ENCODE data around the gene TMA7. TPM values are rescaled to one million over a fixed set of nuclear protein-coding genes. Genes with fewer than 3 reads are reported as not detected.
A peak's percentile ranks its signal among the peaks of the same experiment; 100 is the strongest.

The TMA7 gene
- total RNA-seq, 4 donors from 2014 or later: 239 to 266 (median 255) TPM

DNA sequence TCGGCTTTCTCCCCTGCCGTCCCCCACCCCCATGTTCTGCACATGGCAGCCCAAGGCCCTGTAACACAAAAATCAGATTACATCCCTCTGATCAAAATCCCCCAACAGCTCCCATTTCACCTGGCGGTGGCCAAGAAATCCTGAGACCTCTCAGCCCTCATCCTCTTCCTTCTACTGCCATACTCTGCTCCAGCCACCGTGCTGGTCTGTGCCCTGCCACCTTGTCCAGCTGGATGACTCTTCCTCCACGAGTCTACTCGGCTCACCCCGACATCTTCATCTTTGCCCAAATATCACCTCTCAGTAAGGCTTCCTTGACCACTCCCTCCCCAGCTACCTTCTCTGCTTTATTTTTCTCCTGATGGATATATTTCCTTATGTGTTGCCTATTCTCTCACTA, 3.2 kb upstream of the TMA7 start:
- no peak for DNase-seq (ENCODE audit: low spot score)
- no peak for ATAC-seq (ENCODE audit: low FRiP score)

DNA sequence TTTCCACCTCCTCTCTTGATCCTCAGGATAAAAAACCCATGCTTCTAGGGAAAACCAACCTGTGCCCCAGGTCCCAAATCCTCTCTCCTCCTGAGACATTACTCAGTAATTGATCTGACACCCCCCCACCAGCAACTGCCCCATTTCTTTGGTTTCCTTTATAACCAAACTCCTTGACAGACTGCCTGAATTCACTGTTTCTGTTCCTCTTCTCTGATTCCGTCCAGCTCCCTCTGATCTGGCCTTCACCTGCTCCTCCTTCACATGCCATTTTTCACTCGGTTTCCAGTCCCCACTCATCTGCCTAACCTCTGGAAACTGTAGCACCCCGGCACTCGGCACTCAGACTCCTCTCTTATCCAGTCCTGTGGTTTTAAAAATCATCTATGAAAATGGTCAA, 2.2 kb upstream of the TMA7 start:
- ATAC-seq (ENCODE audit: low FRiP score): no peak

More for the DNA sequence above, 3.2 kb upstream of the TMA7 start:
- TF ChIP-seq, protein P1, sequence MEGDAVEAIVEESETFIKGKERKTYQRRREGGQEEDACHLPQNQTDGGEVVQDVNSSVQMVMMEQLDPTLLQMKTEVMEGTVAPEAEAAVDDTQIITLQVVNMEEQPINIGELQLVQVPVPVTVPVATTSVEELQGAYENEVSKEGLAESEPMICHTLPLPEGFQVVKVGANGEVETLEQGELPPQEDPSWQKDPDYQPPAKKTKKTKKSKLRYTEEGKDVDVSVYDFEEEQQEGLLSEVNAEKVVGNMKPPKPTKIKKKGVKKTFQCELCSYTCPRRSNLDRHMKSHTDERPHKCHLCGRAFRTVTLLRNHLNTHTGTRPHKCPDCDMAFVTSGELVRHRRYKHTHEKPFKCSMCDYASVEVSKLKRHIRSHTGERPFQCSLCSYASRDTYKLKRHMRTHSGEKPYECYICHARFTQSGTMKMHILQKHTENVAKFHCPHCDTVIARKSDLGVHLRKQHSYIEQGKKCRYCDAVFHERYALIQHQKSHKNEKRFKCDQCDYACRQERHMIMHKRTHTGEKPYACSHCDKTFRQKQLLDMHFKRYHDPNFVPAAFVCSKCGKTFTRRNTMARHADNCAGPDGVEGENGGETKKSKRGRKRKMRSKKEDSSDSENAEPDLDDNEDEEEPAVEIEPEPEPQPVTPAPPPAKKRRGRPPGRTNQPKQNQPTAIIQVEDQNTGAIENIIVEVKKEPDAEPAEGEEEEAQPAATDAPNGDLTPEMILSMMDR (IDR thresholded peaks at IDR 0.05): no peak

DNA sequence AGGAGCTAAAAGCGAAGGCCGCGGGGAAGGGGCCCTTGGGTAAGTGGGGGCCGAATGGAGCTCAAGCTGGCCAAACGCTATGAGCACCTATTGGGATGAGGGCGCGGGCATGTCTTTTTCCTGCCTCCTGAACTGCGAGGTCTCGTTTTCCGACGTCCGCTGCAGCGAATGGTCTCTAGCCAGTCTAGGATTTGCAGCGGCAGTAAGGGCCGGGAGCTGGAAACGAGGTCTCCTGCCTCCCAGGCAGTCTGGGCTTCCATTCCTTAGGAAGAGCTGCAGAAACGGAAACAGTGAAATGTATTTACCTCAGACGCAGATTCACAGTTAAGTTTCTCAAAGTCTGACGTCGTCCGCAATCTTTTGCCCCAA, 517 bp downstream of the TMA7 start:
- DNase-seq (ENCODE audit: low spot score) (no peak), ATAC-seq (ENCODE audit: low FRiP score) (no peak)
- TF ChIP-seq, protein P1 (IDR thresholded peaks at IDR 0.05): no peak

More for the DNA sequence above, 2.2 kb upstream of the TMA7 start:
- no peak for DNase-seq (ENCODE audit: low spot score)
- TF ChIP-seq, protein P1 (IDR thresholded peaks at IDR 0.05): no peak

DNA sequence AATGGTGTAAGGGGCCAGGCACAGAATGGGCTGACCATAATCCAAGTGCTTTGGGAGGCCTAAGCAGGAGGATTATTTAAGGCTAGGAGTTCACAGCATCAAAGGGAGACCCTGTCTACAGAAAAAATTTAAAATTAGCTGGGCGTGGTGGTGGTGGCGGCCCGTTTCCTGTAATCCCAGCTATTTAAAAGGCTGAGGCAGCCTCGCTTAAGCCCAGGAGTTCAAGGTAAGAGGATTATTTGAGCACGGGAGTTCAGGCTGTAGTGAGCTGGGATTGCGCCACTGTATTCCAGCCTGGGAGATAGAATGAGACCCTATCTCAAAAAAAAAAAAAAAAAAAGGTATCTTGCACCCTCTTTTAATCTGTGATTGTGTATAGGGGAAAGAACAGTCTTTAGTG, 1.9 kb downstream of the TMA7 start:
- ATAC-seq (ENCODE audit: low FRiP score): no peak
- TF ChIP-seq, protein P1 (IDR thresholded peaks at IDR 0.05): no peak
- DNase-seq (ENCODE audit: low spot score): no peak

DNA sequence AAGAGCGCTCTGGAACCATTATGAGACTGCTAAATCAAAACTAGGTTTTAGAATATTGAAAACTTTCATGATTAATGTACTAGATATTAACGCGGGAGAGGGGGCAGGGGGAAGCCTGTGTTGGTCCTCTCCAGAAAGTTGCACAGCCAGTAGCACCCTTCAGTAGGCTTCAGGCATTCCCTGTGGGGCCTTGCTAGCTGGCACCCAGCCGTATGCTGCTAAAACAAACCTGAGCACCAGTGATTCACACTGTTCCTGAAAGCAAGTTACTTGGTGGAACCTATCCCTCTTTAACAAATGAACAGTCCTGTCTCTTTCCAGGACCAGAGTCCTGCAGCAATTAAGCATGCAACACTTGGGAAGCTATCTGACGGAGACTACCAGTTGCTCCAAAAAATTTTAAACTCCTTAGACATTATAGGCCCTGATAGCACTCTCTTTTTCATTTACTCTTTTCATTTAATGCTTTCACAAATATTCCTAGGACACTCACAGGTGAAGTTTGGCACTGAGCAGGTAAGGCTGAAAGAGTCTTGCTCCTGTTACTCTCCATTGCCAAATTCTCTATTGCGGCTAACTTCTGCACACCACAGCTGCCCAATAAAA, 5.3 kb downstream of the TMA7 start:
- DNase-seq (ENCODE audit: low spot score) (no peak), ATAC-seq (ENCODE audit: low FRiP score) (no peak)
- TF ChIP-seq, protein P1 (IDR thresholded peaks at IDR 0.05): no peak

DNA sequence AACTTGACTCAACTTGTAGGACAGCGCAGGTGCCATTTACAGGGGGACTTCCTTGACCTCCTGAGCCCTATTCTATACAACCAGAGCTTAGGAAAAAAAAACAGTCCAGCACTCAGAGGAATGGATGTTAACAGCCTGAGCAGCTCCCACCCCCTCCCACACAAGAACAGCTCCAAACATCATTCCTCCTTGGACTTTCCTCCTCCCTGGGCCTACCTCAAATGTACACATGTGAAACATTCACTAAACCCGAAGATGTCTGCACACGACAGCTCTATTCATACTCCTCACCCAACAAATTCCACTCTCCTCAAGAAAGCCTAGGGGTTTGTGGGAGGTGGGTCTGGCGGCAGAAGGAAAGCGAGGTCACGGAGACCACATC, 6.0 kb downstream of the TMA7 start:
- DNase-seq (ENCODE audit: low spot score) (no peak), ATAC-seq (ENCODE audit: low FRiP score) (no peak)
- TF ChIP-seq, protein P1 (IDR thresholded peaks at IDR 0.05): no peak

DNA sequence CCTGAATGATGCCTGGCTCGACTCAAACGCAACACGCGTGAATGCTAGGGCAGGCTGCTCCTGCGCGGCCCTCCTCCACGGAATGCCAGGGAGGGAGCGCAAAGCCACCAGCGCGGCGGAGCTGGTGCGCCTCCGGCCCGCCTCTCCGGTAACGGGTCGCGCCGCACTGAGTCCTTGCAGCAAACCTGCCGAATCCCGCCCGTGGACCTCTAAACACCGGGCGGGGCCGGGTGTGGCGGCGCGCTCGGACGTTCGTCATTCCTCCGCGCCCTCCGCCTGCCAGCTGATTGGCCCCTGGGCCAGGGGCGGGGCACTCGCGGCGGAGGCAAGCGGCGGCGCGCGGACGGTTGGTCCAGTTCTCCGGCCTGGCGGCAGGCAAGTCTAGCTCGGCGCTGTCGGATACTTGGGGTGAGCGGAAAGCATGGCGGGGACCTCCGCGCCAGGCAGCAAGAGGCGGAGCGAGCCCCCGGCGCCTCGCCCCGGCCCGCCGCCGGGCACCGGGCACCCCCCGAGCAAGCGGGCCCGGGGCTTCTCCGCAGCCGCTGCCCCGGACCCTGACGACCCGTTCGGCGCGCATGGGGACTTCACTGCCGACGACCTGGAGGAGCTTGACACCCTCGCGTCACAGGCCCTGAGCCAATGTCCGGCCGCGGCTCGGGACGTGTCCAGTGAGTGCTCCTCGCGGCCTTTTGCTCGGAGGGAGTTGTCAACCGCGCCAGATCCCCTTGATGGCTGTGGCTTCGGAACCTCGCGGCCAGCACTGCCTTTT, 6.6 kb downstream of the TMA7 start, which contains the start of gene ATRIP:
Gene ATRIP, plus strand, starts transcription at position 313 of the 769 bp plus-strand sequence. Its CDS starts 109 bp downstream, at position 422.
- ATAC-seq (ENCODE audit: low FRiP score) (peak; percentile 94), DNase-seq (ENCODE audit: low spot score) (peak; percentile 71)
- TF ChIP-seq, protein P1 (IDR thresholded peaks at IDR 0.05): no peak
